Activated naive CD4-positive, alpha-beta T cell treated with anti-CD3 and anti-CD28 coated beads for 36 hours (primary cell): ENCODE measurements around the gene ZGPAT. TPM values are rescaled to one million over a fixed set of nuclear protein-coding genes. Genes with fewer than 3 reads are reported as not detected.

Source experiments
- CTCF ChIA-PET: fragments of 350-600 bp; sonication (Branson Sonifier 250); formaldehyde crosslinking; loops from one replicate; lab custom pipeline; 2021; ENCODE audit warnings: antibody characterized with exemption; lab: Charles Lee
- DNase-seq: peaks from one replicate; pipeline ENCODE4 v3.0.0-alpha.2; 2020
- H3K27ac Mint-ChIP-seq: one replicate; pipeline ENCODE4 v1.8.0; 2021; ENCODE audit warnings: mild to moderate bottlenecking, mixed read lengths
- H3K27me3 Mint-ChIP-seq: one replicate; pipeline ENCODE4 v1.8.0; 2021; ENCODE audit warnings: low read depth, mixed read lengths
- H3K36me3 Mint-ChIP-seq: one replicate; pipeline ENCODE4 v1.8.0; 2021; ENCODE audit warnings: low read depth, mixed read lengths
- H3K4me1 Mint-ChIP-seq: one replicate; pipeline ENCODE4 v1.8.0; 2021; ENCODE audit warnings: low read depth, mixed read lengths
- H3K4me3 Mint-ChIP-seq: one replicate; pipeline ENCODE4 v1.8.0; 2021; ENCODE audit warnings: mild to moderate bottlenecking, moderate library complexity, mixed read lengths
- H3K9me3 Mint-ChIP-seq: one replicate; pipeline ENCODE4 v1.8.0; 2021; ENCODE audit warnings: mixed read lengths
- intact Hi-C: fragments of 100-400 bp; cut with micrococcal nuclease; formaldehyde crosslinking; loops from one replicate; pipeline ENCODE4 v1.15.1; 2023
- total RNA-seq, 2 experiments: library from RNA; stranded (reverse); gene quantifications; one replicate each; pipeline ENCODE4 v1.2.3, GENCODE V29; 2021

The ZGPAT gene
- total RNA-seq, 2 experiments from 2014 or later, result 15.3 to 18.0 TPM

DNA sequence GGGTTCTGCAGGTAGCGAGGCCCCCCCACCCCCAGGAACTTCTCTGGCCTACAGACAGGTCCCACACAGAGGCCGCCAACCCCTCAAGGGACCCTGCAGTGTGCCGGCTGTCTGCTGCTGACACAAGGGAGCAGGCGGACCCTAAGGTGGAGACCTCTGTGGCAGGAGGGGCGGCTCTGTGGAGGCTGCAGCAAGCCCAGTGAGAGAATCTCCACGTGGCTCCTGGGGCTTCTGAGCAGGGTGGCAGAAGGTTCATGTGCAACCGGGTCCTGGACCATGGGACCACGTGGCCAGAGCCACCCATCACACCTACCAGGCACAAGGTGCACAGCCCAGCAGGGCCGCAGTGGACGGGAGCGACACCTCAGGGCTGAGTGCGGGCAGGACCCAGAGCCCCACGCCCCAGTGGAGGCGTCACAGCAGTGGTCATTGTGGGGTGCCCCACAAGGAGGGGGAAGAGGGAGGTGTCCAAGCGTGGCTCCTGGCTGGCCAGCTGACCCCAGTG, 4.3 kb upstream of the ZGPAT start:
- H3K27ac Mint-ChIP-seq, result no peak overlapping the region
- peaks cover 35% of the 10 kb centered on the region for H3K4me1 Mint-ChIP-seq
- DNase-seq, result no peak
- H3K27me3 Mint-ChIP-seq, result no peaks in the 10 kb centered on the region
- H3K36me3 Mint-ChIP-seq, result peaks cover 11% of the 10 kb centered on the region
- intact Hi-C loops, result no loop called here
- no peak overlapping the region for H3K4me3 Mint-ChIP-seq
- CTCF ChIA-PET, result interaction anchor here (0.7 to 2.0 kb wide), 2 partner anchors 82 to 416 kb away, joined by 3 to 6 read pairs; no protein-coding TSS in a partner anchor
- no peaks in the 10 kb centered on the region for H3K9me3 Mint-ChIP-seq

DNA sequence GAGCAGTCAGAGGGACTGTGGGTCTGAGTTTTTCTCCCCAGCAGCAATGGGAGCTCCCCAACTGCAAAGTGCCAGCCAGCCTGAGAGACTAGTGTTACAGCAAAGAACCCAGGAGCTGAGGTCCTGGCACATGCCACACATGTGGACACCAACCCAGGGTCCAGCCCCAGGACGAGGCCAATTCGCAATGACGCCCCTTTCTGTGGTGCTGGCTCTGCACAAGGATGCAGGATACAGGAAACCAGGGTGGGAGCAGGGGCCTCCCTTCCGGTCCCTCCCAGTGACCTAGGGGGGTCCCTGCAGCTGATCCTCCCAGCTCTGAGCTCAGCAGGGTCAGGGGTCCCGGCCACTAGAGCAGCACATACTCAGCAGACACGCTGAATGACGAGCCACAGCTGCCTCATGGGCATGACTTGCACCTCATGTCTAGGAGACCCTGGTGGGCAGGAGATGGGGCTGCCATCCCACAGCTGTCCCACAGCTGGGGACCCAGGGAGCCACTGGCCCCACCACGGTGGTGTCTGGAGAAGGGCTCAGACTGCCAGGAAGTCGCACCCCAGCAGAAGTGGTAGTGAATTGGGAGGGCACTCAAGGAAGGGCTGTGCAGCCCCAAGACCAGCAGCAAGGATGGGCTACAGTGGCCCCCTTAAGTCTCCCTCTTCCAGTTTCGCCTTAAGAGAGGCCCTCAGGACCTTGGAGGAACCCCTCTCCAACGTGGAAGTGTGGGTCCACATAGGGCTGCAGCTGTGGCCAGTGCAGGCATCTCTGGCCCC, 3.7 kb upstream of the ZGPAT start:
- intact Hi-C loops, result no loop called here
- DNase-seq, result no peak
- no peaks in the 10 kb centered on the region for H3K9me3 Mint-ChIP-seq
- CTCF ChIA-PET, result interaction anchor here (0.7 to 2.0 kb wide), 2 partner anchors 82 to 415 kb away, joined by 3 to 6 read pairs; no protein-coding TSS in a partner anchor
- no peaks in the 10 kb centered on the region for H3K27me3 Mint-ChIP-seq
- no peak overlapping the region for H3K27ac Mint-ChIP-seq
- peaks cover 12% of the 10 kb centered on the region for H3K36me3 Mint-ChIP-seq
- H3K4me3 Mint-ChIP-seq, result no peak overlapping the region
- H3K4me1 Mint-ChIP-seq, result peaks cover 35% of the 10 kb centered on the region

DNA sequence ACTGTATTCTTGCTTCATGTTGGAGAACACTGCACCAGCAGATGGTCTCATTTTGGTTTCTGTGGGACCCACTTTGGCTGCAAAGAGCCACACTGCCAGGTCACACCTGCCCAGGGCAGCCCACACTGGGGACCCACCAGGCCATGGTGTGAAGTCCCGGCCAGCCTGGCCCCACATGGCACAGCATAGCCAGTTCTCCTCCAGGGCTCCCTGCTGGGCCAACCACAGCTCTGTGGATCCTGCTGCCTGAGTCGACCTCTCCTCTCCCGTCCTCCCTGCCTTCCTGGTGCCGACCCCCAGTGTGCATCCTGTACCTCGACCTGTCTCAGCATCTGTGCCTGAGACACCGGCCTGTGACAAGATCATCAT, 3.1 kb upstream of the ZGPAT start:
- Mint-ChIP-seq H3K4me3 (no peak overlapping the region), H3K27me3 (no peaks in the 10 kb centered on the region), H3K36me3 (peaks cover 15% of the 10 kb centered on the region), H3K9me3 (no peaks in the 10 kb centered on the region), H3K27ac (no peak overlapping the region), H3K4me1 (peaks cover 36% of the 10 kb centered on the region)
- DNase-seq, result no peak
- CTCF ChIA-PET, result interaction anchor here (2.0 kb wide), 1 partner anchor 81 kb away, joined by 6 read pairs; no protein-coding TSS in a partner anchor
- intact Hi-C loops, result no loop called here

DNA sequence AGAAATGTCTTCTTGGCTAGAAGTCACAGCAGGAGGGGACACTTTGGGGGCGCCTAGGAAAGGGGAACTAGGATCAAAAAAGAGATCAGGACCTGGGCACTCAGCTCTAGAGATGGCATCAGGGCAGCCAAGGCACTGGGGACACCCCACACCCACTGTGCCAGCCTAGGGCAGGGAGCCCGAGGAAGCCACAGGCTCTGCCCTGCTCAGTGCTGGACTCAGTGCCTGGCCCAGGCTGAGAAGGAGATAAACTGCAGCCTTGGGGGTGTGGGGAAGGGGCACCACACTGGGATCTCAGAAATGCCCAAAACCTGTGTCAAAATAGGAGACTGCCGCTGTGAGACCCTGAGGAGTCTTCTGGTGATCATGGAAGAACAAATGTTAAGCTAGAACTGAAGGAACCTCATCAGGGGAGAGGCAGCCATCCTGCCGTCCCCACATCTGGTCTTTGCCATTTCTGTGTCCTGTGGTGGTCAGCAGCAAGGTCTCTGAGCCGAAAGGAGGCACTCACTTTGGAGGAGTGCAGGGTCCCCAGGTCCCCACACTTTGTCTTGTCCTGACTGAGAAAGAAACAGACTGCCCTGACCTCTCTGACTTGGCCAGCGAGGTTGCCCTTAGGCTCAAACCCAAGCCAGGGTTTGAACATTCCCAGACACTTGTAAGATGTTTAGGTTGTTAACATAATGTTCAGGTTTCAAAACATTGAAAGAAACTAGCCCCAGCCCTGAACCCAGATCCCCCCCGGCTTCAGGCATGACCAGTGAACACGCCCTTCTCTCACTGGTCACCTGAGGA, 2.4 kb upstream of the ZGPAT start:
- Mint-ChIP-seq H3K4me3 (peak overlapping the region; percentile 9), H3K36me3 (peaks cover 17% of the 10 kb centered on the region), H3K4me1 (peaks cover 37% of the 10 kb centered on the region), H3K27ac (no peak overlapping the region), H3K9me3 (no peaks in the 10 kb centered on the region), H3K27me3 (no peaks in the 10 kb centered on the region)
- intact Hi-C loops, result loop anchor here (1.0 to 2.0 kb wide), 4 partner anchors 31 to 269 kb away; partner anchors contain the start of genes GMEB2 and LIME1
- DNase-seq, result no peak
- CTCF ChIA-PET, result interaction anchor here (0.6 to 2.0 kb wide), 4 partner anchors 31 to 250 kb away, joined by 3 to 6 read pairs (median 4); partner anchors contain the start of gene LIME1

DNA sequence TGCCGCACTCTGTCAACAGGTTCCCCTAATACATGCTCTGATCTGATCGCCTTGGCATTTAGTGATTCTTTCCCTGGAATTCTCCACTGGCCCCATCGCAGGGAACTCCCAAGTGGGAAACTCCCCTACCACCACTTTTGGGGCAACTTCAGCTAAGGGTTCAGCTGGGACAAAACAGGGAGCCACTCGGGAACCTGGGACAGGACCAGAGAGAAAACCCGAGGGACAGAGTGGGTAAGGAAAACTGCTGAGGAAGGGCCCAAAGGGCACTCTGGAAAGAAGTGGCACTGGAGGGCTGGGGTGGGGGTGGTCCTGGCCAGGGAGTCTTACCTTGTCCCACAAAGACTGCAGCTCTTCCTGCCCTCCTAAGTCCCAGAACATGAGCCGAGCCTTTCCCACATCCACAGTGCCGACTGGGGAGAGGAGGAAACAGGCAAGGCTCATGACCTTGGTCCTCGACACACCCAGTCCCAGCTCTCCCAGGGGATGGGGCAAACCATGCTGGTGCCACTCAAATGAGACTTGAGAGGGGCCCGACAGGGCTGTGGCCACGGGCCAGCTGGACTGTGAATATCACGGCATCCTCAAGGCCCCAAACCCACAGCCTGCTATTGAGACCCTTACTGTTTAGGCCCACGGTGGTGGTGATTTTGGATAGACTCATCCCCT, 1.7 kb upstream of the ZGPAT start:
- peaks cover 24% of the 10 kb centered on the region for H3K36me3 Mint-ChIP-seq
- H3K27ac Mint-ChIP-seq, result peak overlapping the region; percentile 86
- no peaks in the 10 kb centered on the region for H3K27me3 Mint-ChIP-seq
- no peaks in the 10 kb centered on the region for H3K9me3 Mint-ChIP-seq
- intact Hi-C loops, result loop anchor here (1.0 to 2.0 kb wide), 4 partner anchors 31 to 268 kb away; partner anchors contain the start of genes GMEB2 and LIME1
- DNase-seq, result no peak
- peaks cover 41% of the 10 kb centered on the region for H3K4me1 Mint-ChIP-seq
- peak overlapping the region; percentile 80 for H3K4me3 Mint-ChIP-seq
- CTCF ChIA-PET, result interaction anchor here (0.6 to 1.9 kb wide), 8 partner anchors 15 to 249 kb away, joined by 3 to 8 read pairs (median 3); partner anchors contain the start of gene LIME1

DNA sequence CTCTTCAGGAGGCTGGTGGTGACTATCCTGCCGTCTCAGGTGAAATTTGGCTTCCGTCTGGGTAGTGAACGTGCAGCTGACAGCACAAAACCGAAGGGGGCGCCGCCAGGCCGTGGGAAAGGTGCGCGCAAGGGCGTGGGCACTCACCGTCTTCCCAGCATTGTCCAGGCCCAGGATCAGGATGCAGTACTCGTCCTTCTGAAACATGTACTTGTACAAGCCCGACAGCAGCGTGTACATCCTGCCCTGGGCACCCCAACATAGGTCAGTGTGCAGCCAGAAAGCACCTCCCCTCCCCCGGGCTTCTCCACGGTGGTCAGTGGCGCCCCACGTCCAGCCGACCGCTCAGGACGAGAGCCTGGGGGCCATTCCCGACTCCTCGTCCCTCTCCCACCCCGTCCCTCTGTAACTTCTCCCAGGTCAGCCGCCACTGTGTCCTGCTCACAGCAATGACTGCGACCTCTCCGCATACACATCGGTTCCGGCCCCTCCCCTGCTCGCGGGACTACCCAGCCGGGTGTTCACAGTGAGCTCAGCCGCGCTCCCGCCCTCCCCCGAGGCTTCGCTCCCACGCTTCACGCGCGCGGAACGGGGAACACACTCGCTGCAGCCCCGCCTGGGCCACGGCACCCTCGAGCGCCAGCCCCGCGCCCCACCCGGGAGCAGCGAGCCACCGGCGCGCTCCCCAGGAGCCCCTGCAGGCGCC, 834 bp upstream of the ZGPAT start:
- Mint-ChIP-seq H3K27me3 (no peaks in the 10 kb centered on the region), H3K4me1 (peaks cover 42% of the 10 kb centered on the region), H3K4me3 (peak overlapping the region; percentile 80), H3K9me3 (no peaks in the 10 kb centered on the region), H3K36me3 (peaks cover 29% of the 10 kb centered on the region), H3K27ac (peak overlapping the region; percentile 86)
- intact Hi-C loops, result loop anchor here (1.0 to 2.0 kb wide), 9 partner anchors 30 to 267 kb away; partner anchors contain the start of genes GMEB2, LIME1, PTK6 and RTEL1
- CTCF ChIA-PET, result interaction anchor here (0.6 to 1.9 kb wide), 12 partner anchors 10 to 194 kb away, joined by 3 to 15 read pairs (median 4); partner anchors contain the start of gene LIME1
- DNase-seq, result peak; percentile 76

DNA sequence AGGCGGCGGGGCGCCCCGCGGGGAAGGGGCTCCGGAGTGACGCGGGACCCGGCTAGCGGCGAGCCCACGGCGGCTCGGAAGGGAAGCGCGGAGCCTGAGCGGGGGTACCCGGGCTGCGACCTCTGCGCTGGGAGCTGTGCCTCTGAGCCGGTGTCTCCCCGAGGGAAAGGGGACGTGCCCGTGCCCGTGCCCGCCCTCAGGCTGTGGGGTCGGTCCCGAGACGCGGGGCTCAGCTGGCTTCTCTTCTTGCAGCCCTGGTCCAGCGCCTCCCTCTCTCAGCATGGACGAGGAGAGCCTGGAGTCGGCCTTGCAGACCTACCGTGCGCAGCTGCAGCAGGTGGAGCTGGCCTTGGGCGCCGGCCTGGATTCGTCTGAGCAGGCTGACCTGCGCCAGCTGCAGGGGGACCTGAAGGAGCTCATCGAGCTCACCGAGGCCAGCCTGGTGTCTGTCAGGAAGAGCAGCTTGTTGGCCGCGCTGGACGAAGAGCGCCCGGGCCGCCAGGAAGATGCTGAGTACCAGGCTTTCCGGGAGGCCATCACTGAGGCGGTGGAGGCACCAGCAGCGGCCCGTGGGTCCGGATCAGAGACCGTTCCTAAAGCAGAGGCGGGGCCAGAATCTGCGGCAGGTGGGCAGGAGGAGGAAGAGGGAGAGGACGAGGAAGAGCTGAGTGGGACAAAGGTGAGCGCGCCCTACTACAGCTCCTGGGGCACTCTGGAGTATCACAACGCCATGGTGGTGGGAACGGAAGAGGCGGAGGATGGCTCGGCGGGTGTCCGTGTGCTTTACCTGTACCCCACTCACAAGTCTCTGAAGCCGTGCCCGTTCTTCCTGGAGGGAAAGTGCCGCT, 686 bp downstream of the ZGPAT start:
- Mint-ChIP-seq H3K9me3 (no peaks in the 10 kb centered on the region), H3K36me3 (peaks cover 36% of the 10 kb centered on the region), H3K4me3 (peak overlapping the region; percentile 78), H3K27me3 (no peaks in the 10 kb centered on the region), H3K27ac (peak overlapping the region; percentile 30), H3K4me1 (peaks cover 46% of the 10 kb centered on the region)
- intact Hi-C loops, result no loop called here
- CTCF ChIA-PET, result interaction anchor here (0.6 to 1.3 kb wide), 8 partner anchors 11 to 171 kb away, joined by 3 to 15 read pairs (median 5); partner anchors contain the start of genes LIME1 and PTK6
- peak; percentile 6 for DNase-seq

DNA sequence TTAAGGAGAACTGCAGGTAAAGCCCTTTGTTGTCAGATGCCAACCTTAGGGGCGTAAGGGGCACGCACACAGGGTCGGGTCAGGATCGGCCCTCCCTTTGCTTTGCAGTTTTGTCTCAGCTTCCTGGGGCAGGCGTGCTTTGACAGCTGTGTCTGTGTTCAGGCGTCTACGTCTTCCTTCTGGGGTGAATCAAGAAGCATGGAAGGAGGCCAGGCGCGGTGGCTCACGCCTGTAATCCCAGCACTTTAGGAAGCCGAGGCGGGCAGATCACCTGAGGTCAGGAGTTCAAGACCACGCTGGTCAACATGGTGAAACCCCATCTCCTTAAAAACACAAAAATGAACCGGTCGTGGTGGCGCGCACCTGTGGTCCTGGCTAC, 1.3 kb downstream of the ZGPAT start:
- no peak overlapping the region for H3K27ac Mint-ChIP-seq
- CTCF ChIA-PET, result interaction anchor here (1.0 to 1.3 kb wide), 2 partner anchors 14 to 20 kb away, joined by 3 to 5 read pairs; no protein-coding TSS in a partner anchor
- no peaks in the 10 kb centered on the region for H3K27me3 Mint-ChIP-seq
- no peaks in the 10 kb centered on the region for H3K9me3 Mint-ChIP-seq
- peaks cover 39% of the 10 kb centered on the region for H3K36me3 Mint-ChIP-seq
- peaks cover 46% of the 10 kb centered on the region for H3K4me1 Mint-ChIP-seq
- no peak for DNase-seq
- H3K4me3 Mint-ChIP-seq, result peak overlapping the region; percentile 78
- intact Hi-C loops, result no loop called here

DNA sequence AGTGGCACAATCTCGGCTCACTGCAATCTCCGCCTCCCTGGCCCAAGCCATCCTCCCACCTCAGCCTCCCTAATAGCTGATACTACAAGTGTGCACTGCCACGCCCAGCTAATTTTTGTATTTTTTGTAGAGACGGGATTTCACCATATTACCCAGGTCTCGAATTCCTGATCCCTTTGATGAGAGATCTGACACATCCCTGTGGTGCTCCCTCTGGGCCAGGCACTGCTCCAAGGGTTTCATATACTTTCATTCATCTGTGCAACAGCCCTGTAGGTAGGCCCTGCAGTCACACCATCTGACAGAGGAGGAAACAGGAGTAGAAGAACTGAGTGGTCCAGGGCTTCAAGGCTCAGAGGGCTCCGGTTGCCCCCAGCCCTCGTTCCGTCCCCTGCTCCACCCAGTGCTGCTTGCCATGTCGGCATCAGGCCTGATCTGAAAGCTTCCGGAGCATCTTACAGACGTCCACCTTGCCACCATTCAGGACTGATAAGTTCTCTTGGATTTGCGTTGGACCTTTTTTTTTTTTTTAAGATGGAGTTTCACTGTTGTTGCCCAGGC, 3.3 kb downstream of the ZGPAT start:
- CTCF ChIA-PET, result interaction anchor here (0.7 kb wide), 1 partner anchor 48 kb away, joined by 4 read pairs; no protein-coding TSS in a partner anchor
- DNase-seq, result no peak
- H3K4me3 Mint-ChIP-seq, result no peak overlapping the region
- H3K27ac Mint-ChIP-seq, result no peak overlapping the region
- peaks cover 51% of the 10 kb centered on the region for H3K4me1 Mint-ChIP-seq
- H3K9me3 Mint-ChIP-seq, result peaks cover 8% of the 10 kb centered on the region
- H3K36me3 Mint-ChIP-seq, result peaks cover 53% of the 10 kb centered on the region
- intact Hi-C loops, result no loop called here
- no peaks in the 10 kb centered on the region for H3K27me3 Mint-ChIP-seq

DNA sequence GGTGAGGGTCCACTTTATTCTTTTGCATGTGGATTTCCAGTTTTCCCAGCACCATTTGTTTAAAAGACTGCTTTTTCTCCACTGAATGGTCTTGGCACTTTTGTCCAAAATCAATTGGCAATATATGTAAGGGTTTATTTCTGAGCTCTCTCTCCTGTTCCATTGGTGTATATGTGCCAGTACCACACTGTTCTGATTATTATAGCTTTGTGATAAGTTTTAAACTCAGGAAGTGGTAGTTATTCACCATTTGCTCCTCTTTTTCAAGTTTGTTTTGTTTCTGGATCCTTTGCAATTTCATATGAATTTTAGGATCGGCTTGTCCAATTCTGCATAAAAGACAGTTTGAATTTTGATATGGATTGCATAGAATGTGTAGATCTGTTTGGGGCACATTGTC, 4.4 kb downstream of the ZGPAT start:
- DNase-seq, result no peak
- no peak overlapping the region for H3K4me3 Mint-ChIP-seq
- no peaks in the 10 kb centered on the region for H3K27me3 Mint-ChIP-seq
- peaks cover 52% of the 10 kb centered on the region for H3K4me1 Mint-ChIP-seq
- CTCF ChIA-PET, result no interaction called here
- peaks cover 10% of the 10 kb centered on the region for H3K9me3 Mint-ChIP-seq
- intact Hi-C loops, result no loop called here
- peaks cover 50% of the 10 kb centered on the region for H3K36me3 Mint-ChIP-seq
- H3K27ac Mint-ChIP-seq, result peak overlapping the region; percentile 5
